Tibial nerve (tissue), 4 donors: Measurements from ENCODE around the gene ELOVL6. TPM values are rescaled to one million over a fixed set of nuclear protein-coding genes. Genes with fewer than 3 reads are reported as not detected.

Experiments used
- DNase-seq, 2 donors: peaks; one replicate each; pipeline ENCODE4 v3.0.0-alpha.2; 2019; ENCODE audit warnings: low spot score in 2 of 2
- H3K27ac ChIP-seq, 4 donors: fragments of 200-600 bp; sonication (generic) in 3 of 4; one replicate each; pipeline ENCODE4 v1.5.1; 2017 to 2019; ENCODE audit warnings: mild to moderate bottlenecking in 1 of 4
- H3K27me3 ChIP-seq, 2 donors: fragments of 200-600 bp; sonication (generic) in 1 of 2; one replicate each; pipeline versions ENCODE4 v1.5.1 to v1.6.0; 2017 to 2019
- H3K36me3 ChIP-seq, 3 donors: fragments of 200-600 bp; sonication (generic); one replicate each; pipeline ENCODE4 v1.5.1; 2018 to 2019
- H3K4me1 ChIP-seq, 4 donors: fragments of 200-600 bp; sonication (generic) in 3 of 4; one replicate each; pipeline ENCODE4 v1.5.1; 2017 to 2019
- H3K4me3 ChIP-seq, 4 donors: fragments of 200-600 bp; sonication (generic) in 3 of 4; one replicate each; pipeline ENCODE4 v1.5.1; 2017 to 2019; ENCODE audit warnings: mild to moderate bottlenecking in 1 of 4, moderate library complexity in 1 of 4
- H3K9me3 ChIP-seq, 4 donors: fragments of 200-600 bp; sonication (generic) in 3 of 4; one replicate each; pipeline ENCODE4 v1.5.1; 2017 to 2019
- EP300 ChIP-seq, 2 donors: sonication (generic); formaldehyde crosslinking; IDR thresholded peaks; one replicate each; pipeline ENCODE4 v1.6.1; 2017; ENCODE audit warnings: antibody characterized with exemption in 2 of 2, mild to moderate bottlenecking in 1 of 2
- POLR2A ChIP-seq, 2 donors: fragments of 450-650 bp; IDR thresholded peaks; one replicate each; pipeline ENCODE4 v1.6.1; 2017; ENCODE audit warnings: antibody characterized with exemption in 2 of 2, mild to moderate bottlenecking in 2 of 2, moderate library complexity in 2 of 2
- WGBS, 2 donors: methylation state at CpG; one replicate each; pipeline ENCODE4 v1.1.5; 2018; 5-methylcytosine and 5-hydroxymethylcytosine counted together
- total RNA-seq, 4 donors: library from RNA; depleted of rRNA; stranded (reverse); fragments of >200 nt; gene quantifications; one replicate each; pipeline ENCODE4 v1.1.0, GENCODE V29; 2016
- TF ChIP-seq, protein P1 (sequence below), 5 experiments: fragments of 200-600 bp in 3 of 5; fragments of 450-650 bp in 2 of 5; sonication (generic) in 3 of 5; IDR thresholded peaks; one replicate each; pipeline ENCODE4 v1.5.1; 2016 to 2019; ENCODE audit warnings: antibody characterized with exemption in 5 of 5, mild to moderate bottlenecking in 3 of 5, moderate library complexity in 2 of 5

The ELOVL6 gene
- total RNA-seq, 4 donors from 2014 or later, result 3.1 to 8.4 (median 5.4) TPM

DNA sequence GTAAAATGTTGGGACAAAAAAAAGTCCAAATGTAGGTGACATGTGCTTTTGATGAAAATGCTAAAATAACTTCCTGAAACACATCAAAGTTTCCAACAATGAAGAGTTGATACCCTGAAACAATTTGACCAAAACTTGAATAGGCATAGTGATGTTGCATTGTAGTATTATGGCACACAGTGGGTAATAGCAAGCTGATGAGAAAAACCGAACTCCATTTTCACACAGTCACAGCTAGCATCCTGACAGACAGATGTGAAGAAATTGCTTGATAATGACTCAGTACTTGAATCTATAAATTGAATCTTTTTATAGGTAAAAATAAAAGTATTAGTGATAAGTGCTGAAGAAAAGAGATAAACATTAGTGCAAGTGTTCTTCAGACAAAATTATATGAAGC is 122.5 kb downstream of the ELOVL6 start:
- H3K27ac ChIP-seq, result no peak overlapping the region
- no peak overlapping the region for H3K4me3 ChIP-seq
- 81 to 91% methylated on average over 1 of the region's 1 CpG for WGBS, 2 donors
- H3K4me1 ChIP-seq, result no peaks in the 10 kb centered on the region
- TF ChIP-seq EP300 (IDR thresholded peaks at IDR 0.05) (no peak), POLR2A (IDR thresholded peaks at IDR 0.05) (no peak)
- TF ChIP-seq, protein P1, sequence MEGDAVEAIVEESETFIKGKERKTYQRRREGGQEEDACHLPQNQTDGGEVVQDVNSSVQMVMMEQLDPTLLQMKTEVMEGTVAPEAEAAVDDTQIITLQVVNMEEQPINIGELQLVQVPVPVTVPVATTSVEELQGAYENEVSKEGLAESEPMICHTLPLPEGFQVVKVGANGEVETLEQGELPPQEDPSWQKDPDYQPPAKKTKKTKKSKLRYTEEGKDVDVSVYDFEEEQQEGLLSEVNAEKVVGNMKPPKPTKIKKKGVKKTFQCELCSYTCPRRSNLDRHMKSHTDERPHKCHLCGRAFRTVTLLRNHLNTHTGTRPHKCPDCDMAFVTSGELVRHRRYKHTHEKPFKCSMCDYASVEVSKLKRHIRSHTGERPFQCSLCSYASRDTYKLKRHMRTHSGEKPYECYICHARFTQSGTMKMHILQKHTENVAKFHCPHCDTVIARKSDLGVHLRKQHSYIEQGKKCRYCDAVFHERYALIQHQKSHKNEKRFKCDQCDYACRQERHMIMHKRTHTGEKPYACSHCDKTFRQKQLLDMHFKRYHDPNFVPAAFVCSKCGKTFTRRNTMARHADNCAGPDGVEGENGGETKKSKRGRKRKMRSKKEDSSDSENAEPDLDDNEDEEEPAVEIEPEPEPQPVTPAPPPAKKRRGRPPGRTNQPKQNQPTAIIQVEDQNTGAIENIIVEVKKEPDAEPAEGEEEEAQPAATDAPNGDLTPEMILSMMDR (IDR thresholded peaks at IDR 0.05), result no peak
- no peaks in the 10 kb centered on the region for H3K36me3 ChIP-seq
- no peaks in the 10 kb centered on the region for H3K27me3 ChIP-seq
- H3K9me3 ChIP-seq, result no peaks in the 10 kb centered on the region
- no peak for DNase-seq

DNA sequence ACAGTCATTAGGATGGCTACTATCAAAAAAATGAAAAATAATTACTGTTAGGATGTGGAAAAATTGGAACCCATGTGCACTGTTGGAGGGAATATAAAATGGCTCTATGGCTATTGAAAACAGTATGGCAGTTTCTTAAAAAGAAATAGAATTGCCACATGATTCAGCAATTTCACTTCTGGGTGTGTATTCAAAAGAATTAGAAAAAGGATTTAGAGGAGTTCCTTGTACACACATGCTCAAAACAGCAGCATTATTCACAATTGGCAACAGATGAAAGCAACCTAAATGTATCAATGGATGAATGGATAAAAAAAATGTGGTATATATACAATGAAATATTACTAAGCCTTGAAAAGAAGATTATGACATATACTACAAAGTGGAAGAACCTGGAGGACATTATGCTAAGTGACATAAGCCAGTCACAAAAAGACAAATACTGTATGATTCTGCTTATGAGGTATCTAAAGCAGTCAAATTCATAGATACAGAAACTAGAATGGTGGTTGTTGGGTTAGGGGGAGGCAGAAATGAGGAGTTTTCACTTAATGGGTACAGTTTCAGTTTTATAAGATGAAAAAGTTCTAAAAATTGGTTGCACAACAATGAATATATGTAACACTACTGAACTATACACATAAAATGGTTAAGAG is 123.2 kb downstream of the ELOVL6 start:
- TF ChIP-seq EP300 (IDR thresholded peaks at IDR 0.05), result no peak
- no peak for DNase-seq
- Histone ChIP-seq H3K27ac (no peak overlapping the region), H3K4me3 (no peak overlapping the region), H3K27me3 (no peaks in the 10 kb centered on the region), H3K4me1 (no peaks in the 10 kb centered on the region), H3K9me3 (no peaks in the 10 kb centered on the region), H3K36me3 (no peaks in the 10 kb centered on the region)

DNA sequence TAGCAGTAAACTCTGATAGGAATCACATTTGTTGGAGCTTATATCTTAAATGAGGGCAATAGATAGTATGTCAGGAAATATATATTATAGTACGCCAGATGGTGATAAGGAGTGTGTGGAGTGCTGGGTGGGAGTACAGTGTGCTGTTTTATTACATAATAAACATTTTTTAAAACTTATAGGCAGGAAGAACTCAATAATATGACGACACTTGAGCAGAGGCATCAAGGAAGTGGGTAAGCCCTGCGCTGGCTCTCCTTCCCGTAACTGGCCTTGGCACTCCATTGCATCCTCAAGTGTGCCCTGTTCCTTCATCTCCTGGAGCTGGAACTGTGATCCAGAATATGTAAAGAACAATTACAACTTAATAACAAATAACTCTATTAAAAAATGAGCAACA is 123.8 kb downstream of the ELOVL6 start:
- Histone ChIP-seq H3K4me1 (no peaks in the 10 kb centered on the region), H3K4me3 (no peak overlapping the region), H3K36me3 (no peaks in the 10 kb centered on the region), H3K27me3 (no peaks in the 10 kb centered on the region), H3K9me3 (no peaks in the 10 kb centered on the region), H3K27ac (no peak overlapping the region)
- no peak for DNase-seq
- TF ChIP-seq POLR2A (IDR thresholded peaks at IDR 0.05) (no peak), EP300 (IDR thresholded peaks at IDR 0.05) (no peak)
- TF ChIP-seq, protein P1 (IDR thresholded peaks at IDR 0.05), result no peak
- WGBS, 2 donors, result 71 to 83% methylated on average over 4 of the region's 4 CpGs

- H3K4me1 ChIP-seq, result no peaks in the 10 kb centered on the region
- no peaks in the 10 kb centered on the region for H3K9me3 ChIP-seq
- H3K27me3 ChIP-seq, result no peaks in the 10 kb centered on the region
- no peak overlapping the region for H3K4me3 ChIP-seq
- no peaks in the 10 kb centered on the region for H3K36me3 ChIP-seq
- DNase-seq, result no peak
- 44 to 65% methylated on average over 10 of the region's 10 CpGs for WGBS, 2 donors
- TF ChIP-seq, protein P1 (IDR thresholded peaks at IDR 0.05), result no peak
- TF ChIP-seq POLR2A (IDR thresholded peaks at IDR 0.05) (no peak), EP300 (IDR thresholded peaks at IDR 0.05) (no peak)
- no peak overlapping the region for H3K27ac ChIP-seq
These were observed 125.2 kb downstream of the ELOVL6 start for GRCh38 chr4:110073053-110073845.

DNA sequence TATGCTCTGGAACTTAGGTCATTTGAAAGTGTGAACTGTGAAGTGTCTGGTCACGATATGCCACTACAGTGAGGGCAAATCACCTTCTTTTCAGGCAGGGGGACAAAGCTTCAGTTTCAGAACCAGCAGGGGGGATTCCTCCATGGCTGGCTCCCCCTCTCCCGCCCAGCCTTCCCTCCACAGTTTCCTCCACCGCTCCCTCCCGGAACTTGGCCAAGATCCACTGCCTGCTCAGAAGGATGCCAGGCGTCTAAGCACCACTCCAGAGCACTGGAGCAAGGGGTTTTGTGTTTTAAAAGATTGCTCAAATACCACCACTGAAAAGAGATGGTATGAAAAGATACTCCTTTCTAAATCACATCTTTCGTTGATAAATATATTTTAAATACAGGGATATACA is 126.9 kb downstream of the ELOVL6 start:
- Histone ChIP-seq H3K36me3 (no peaks in the 10 kb centered on the region), H3K27me3 (no peaks in the 10 kb centered on the region), H3K9me3 (no peaks in the 10 kb centered on the region), H3K27ac (no peak overlapping the region), H3K4me3 (no peak overlapping the region), H3K4me1 (no peaks in the 10 kb centered on the region)
- TF ChIP-seq POLR2A (IDR thresholded peaks at IDR 0.05) (no peak), EP300 (IDR thresholded peaks at IDR 0.05) (no peak)
- TF ChIP-seq, protein P1 (IDR thresholded peaks at IDR 0.05), result no peak
- DNase-seq, result no peak
- 45 to 55% methylated on average over 6 of the region's 6 CpGs for WGBS, 2 donors
